ENCODE measurements around the gene MGAT1.

Gene MGAT1

DNA sequence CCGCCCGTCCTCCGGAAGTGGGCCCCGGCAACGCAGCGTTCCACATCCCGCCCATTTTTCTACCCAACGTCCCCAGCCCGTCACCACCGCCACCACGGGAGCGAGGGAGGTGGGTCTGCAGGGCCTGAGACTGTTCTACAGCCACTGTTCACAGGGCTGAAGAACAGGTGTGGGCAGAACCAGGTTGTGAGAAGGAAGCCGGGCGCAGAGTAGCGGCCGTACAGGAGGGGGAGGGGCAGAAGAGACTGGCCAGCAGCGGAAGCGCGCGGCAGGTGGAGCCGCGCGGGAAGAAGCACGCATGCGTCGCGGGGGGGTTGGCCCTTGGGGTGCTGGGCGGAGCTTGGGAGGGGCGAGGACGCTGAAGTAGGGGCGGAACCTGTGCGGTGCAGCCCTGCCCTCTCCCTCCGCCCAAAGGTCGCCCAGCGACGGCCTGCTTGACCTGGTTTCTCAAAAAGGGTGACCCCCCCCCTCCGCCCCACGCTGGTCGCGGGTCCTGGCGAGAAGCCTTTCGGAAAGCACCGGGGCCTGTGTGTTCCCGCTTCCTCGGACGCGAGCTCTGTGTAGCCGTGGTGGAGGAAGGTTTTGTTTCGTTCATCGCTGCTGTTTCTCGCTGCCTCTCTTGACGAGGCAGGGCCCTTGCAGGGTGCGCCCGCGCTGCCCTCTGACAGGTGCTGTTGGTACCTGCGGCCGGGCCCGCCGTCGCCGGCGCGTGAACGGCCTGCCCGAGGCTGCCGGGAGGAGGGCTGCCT is 7.8 kb upstream of the MGAT1 start:
- in situ Hi-C loops (cut with HindIII; ENCODE audit: low sequenced_read_pairs), result no loop called here
- H3K4me3 ChIP-seq (ENCODE audit: low read depth, low read length), result peak overlapping the region; percentile 71
- DNase-seq (ENCODE audit: low read depth, low spot score), result peak; percentile 96
- TF ChIP-seq, protein P1, sequence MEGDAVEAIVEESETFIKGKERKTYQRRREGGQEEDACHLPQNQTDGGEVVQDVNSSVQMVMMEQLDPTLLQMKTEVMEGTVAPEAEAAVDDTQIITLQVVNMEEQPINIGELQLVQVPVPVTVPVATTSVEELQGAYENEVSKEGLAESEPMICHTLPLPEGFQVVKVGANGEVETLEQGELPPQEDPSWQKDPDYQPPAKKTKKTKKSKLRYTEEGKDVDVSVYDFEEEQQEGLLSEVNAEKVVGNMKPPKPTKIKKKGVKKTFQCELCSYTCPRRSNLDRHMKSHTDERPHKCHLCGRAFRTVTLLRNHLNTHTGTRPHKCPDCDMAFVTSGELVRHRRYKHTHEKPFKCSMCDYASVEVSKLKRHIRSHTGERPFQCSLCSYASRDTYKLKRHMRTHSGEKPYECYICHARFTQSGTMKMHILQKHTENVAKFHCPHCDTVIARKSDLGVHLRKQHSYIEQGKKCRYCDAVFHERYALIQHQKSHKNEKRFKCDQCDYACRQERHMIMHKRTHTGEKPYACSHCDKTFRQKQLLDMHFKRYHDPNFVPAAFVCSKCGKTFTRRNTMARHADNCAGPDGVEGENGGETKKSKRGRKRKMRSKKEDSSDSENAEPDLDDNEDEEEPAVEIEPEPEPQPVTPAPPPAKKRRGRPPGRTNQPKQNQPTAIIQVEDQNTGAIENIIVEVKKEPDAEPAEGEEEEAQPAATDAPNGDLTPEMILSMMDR (IDR thresholded peaks at IDR 0.05; ENCODE audit: low read depth, low read length), result no peak

DNA sequence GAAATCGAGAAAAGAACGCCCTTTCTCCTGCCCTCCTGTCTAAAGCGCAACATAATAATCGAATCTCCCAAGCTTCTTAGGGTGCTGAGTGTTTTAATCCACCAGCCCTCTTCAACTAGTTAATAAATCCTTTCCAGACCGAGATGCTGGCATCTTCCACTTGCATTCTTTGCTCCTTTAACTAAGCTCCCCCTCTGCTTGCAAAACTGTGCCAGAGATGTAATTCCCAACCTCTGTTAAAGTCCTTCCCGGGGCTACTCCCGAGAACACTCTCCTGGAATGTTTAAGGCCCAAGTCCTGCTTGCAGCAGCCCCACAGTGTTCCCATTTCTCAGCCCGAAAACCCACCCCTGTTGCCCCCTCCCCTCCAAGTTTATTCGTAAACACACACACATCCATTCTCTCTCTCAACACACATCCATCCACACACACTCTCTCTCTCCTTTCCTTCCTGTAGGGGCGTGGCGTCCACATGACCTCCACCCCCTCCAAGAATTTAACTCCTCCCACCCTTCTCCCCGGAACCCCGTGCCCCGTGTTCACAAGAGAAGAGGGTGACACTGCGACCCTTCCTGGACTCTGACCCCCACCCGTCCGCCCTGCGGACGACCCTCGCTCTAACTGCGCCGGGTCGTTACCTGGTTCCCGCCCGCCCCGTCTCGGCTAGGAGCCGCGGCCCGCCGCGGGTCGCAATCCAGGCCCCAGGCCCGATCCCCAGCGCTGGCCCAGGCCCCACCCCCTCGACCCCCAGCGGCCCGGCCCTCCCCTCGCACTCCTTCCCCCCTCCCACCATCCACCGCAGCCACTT is 7.0 kb upstream of the MGAT1 start:
- H3K4me3 ChIP-seq (ENCODE audit: low read depth, low read length), result peak overlapping the region; percentile 71
- in situ Hi-C loops (cut with HindIII; ENCODE audit: low sequenced_read_pairs), result no loop called here
- peak; percentile 91 for DNase-seq (ENCODE audit: low read depth, low spot score)
- TF ChIP-seq, protein P1 (IDR thresholded peaks at IDR 0.05; ENCODE audit: low read depth, low read length), result no peak

DNA sequence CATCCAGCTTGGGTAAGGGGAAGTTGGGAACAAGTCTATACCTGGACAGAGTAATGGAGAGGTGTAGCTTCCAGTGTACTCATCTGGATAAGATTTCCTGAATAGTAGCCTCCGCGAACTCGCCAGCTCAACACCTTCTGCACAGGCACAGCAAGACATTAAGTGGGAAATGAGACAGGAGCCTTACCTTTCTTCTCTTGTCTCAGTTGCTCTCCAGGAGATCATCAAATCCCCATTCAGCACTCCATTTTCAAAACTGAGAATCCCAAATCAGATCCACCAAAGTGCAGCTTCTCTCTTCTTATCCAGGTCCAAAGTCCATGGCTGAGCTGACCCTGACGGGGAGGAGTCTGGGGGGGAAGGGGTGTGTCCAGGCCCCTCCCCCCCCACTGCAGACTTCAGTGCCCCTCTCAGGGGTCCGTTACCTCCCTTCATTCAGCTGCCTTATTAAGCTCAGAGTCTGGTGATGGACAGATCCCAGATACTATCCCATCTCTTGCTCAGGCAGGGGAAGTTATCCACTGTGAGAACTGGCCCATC is 5.9 kb upstream of the MGAT1 start:
- in situ Hi-C loops (cut with HindIII; ENCODE audit: low sequenced_read_pairs), result no loop called here
- DNase-seq (ENCODE audit: low read depth, low spot score), result no peak

DNA sequence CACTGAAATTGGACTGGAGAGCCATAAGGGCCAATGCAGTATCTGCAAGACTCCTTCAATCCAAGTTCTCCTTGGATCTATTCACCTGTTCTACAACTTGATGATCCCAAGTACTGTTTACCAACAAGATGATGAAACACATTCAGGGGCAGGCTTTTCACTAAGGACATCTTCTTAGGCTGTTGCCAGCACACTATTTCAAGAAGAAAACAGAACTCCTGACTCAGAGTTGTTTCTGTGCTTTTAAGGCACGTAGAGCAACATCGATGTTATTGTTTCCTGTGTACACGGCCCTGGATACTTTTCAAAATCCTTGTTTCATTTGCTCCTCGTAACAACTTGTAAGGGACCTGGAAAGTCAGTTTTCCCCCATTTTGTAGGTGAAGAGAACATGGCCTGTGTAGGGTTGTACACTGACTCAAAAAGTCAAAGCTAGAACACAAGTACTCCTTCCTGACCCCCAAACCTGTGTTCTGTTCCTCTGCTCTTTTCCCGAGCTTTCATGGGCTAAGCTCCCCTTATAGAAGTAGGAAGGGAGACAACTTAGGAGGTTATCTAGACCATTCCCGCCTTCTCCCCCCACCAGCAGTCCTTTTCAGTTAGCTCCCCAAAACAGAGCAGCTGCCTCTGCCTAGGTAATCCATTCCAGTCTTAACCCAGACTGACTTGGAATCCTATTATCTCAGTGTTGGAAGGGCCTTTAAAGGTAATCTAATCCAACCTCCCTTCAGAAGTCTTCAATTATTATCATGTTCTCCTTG is 5.2 kb upstream of the MGAT1 start:
- no peak for DNase-seq (ENCODE audit: low read depth, low spot score)
- TF ChIP-seq, protein P1 (IDR thresholded peaks at IDR 0.05; ENCODE audit: low read depth, low read length), result no peak
- in situ Hi-C loops (cut with HindIII; ENCODE audit: low sequenced_read_pairs), result no loop called here
- H3K4me3 ChIP-seq (ENCODE audit: low read depth, low read length), result no peak overlapping the region

More for the DNA sequence above, 5.9 kb upstream of the MGAT1 start:
- TF ChIP-seq, protein P1 (IDR thresholded peaks at IDR 0.05; ENCODE audit: low read depth, low read length), result no peak
- H3K4me3 ChIP-seq (ENCODE audit: low read depth, low read length), result no peak overlapping the region

DNA sequence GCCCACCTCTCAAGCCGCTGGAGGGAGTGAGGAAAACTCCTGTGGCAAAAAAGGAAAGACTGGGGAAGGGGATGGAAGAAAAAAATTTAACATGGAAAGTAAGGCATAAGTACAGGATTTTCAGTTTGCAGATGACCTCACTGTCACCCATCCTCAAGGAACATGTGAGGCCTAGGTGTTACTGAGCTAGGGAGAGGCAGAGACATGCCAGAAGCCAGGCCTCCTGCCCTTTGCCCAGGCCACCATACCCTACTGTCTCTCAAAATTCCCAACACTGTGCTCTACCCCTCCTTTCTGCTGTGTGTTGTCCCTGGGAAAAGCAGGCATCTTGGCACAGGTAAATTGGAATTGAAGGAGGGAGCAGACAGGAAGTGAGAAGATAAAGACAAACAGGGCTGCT is 4.4 kb upstream of the MGAT1 start:
- DNase-seq (ENCODE audit: low read depth, low spot score), result no peak
- TF ChIP-seq, protein P1 (IDR thresholded peaks at IDR 0.05; ENCODE audit: low read depth, low read length), result no peak
- H3K4me3 ChIP-seq (ENCODE audit: low read depth, low read length), result no peak overlapping the region
- in situ Hi-C loops (cut with HindIII; ENCODE audit: low sequenced_read_pairs), result no loop called here

DNA sequence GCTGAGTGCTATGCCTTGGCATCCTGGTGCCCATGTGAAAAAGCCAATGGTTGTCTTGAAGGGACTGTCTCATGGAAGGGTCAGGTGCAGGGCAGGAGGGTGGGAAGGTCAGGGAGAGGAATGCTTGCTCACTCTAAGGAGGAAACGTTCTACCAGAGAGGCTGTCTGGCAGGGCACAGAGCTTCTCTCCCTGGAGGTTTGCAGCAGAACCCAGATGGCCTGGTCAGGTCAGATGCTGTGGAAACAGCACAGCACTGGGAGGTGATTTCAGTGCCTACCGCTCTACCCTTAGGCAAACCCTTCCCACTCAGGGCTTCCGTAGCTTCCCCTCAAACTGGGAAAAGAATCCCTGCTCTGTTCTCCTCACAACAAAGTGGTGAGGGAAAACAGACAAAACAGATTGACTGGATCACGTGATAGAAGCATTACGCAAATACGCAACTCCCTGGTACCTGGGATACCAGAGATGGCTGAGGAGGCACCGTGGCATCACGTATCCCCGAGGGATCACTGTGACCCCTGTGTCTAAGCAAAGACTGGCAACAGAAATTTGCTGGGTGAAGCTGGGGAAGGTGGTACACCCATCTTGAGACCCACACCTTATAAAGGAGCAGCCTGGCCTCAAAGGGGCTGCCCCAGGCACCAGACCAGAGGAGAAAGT is 3.9 kb upstream of the MGAT1 start:
- DNase-seq (ENCODE audit: low read depth, low spot score), result no peak
- in situ Hi-C loops (cut with HindIII; ENCODE audit: low sequenced_read_pairs), result no loop called here
- no peak overlapping the region for H3K4me3 ChIP-seq (ENCODE audit: low read depth, low read length)
- TF ChIP-seq, protein P1 (IDR thresholded peaks at IDR 0.05; ENCODE audit: low read depth, low read length), result no peak
